ENCODE results near the gene STAT1.

The STAT1 gene

DNA sequence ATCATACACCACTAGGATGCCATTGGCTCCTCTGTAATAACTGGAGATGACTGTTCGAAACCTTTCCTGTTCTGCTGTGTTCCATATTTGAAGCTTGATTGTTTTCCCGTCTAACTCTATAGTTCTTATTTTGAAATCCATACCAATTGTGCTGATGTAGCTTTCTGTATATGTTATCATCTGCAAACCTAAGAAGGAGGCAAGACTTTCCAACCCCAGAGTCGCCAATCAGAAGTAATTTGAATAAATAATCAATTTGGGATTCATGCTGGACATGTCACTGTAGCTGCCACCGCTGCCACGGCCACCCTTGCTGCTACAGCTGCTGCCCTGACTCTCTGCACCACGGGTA lies 20.7 kb downstream of the STAT1 start:
- Histone ChIP-seq H3K9me3 (ENCODE audit: insufficient read depth, low read depth, low read length) (no peaks in the 10 kb centered on the region), H3K79me2 (ENCODE audit: control insufficient read depth, insufficient read depth, low read length, poor library complexity) (no peaks in the 10 kb centered on the region), H2AFZ (ENCODE audit: insufficient read depth, low read length, poor library complexity) (no peak overlapping the region), H3K14ac (ENCODE audit: low read length) (no peak overlapping the region), H3K9ac (ENCODE audit: low read length) (no peak overlapping the region), H2AK5ac (ENCODE audit: low read length) (no peak overlapping the region), H4K91ac (ENCODE audit: low read depth, low read length) (no peak overlapping the region), H3K4me2 (ENCODE audit: low read length) (no peak overlapping the region), H3K4ac (ENCODE audit: low read depth, low read length) (no peak overlapping the region), H2BK5ac (ENCODE audit: low read depth, low read length, poor library complexity) (no peak overlapping the region), H2BK120ac (ENCODE audit: insufficient read depth, low read length, poor library complexity) (no peak overlapping the region), H3K18ac (ENCODE audit: low read length) (no peak overlapping the region), H3K23ac (ENCODE audit: low read length) (no peak overlapping the region), H3K79me1 (ENCODE audit: low read length) (no peaks in the 10 kb centered on the region), H3K4me3 (ENCODE audit: low read depth, low read length) (no peak overlapping the region), H3K4me1 (ENCODE audit: control insufficient read depth in 1 of 2, insufficient read depth in 2 of 2, low read length in 2 of 2) (peaks cover 4 to 16% of the 10 kb centered on the region in 2 experiments), H2BK12ac (ENCODE audit: low read length) (peak overlapping the region; percentile 43), H3K27ac (ENCODE audit: low read depth, low read length) (no peak overlapping the region), H4K12ac (ENCODE audit: low read depth, low read length) (no peak overlapping the region), H3K27me3 (ENCODE audit: insufficient read depth, low read length) (no peaks in the 10 kb centered on the region), H4K8ac (ENCODE audit: low read depth, low read length) (no peak overlapping the region), H3K36me3 (ENCODE audit: control insufficient read depth in 1 of 2, insufficient read depth in 2 of 2, low read length in 2 of 2) (peaks cover 31 to 40% of the 10 kb centered on the region in 2 experiments)
- WGBS (ENCODE audit: extremely low coverage, insufficient coverage, insufficient read length), result no CpG with 5 or more reads among the region's 6 CpGs
- no peak for DNase-seq

DNA sequence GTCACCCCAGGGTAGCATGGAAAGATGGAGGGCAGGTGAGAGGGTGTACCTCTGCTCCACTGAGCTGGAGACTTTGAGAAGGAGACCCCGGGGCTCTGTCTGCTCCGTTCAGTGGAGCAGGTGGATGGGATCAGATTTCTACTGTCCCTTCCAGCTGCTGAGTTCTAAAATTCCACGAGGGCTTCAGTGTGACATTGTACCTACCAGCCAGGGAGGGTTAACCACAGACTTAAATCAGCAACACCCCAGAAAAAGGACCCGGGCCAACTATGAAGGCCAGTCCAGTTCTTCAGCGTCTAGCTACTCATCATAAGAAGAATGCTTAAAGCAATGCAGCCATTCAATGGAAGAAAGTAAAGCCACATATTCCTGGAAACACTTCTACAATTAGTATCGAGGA lies 23.8 kb downstream of the STAT1 start:
- Histone ChIP-seq H2BK120ac (ENCODE audit: insufficient read depth, low read length, poor library complexity) (no peak overlapping the region), H4K91ac (ENCODE audit: low read depth, low read length) (no peak overlapping the region), H3K9me3 (ENCODE audit: insufficient read depth, low read depth, low read length) (peaks cover 4% of the 10 kb centered on the region), H2AFZ (ENCODE audit: insufficient read depth, low read length, poor library complexity) (no peak overlapping the region), H3K27me3 (ENCODE audit: insufficient read depth, low read length) (no peaks in the 10 kb centered on the region), H3K14ac (ENCODE audit: low read length) (no peak overlapping the region), H3K79me2 (ENCODE audit: control insufficient read depth, insufficient read depth, low read length, poor library complexity) (no peaks in the 10 kb centered on the region), H2BK12ac (ENCODE audit: low read length) (peak overlapping the region; percentile 20), H4K12ac (ENCODE audit: low read depth, low read length) (no peak overlapping the region), H2AK5ac (ENCODE audit: low read length) (no peak overlapping the region), H3K18ac (ENCODE audit: low read length) (no peak overlapping the region), H3K9ac (ENCODE audit: low read length) (no peak overlapping the region), H3K4me2 (ENCODE audit: low read length) (no peak overlapping the region), H3K36me3 (ENCODE audit: control insufficient read depth in 1 of 2, insufficient read depth in 2 of 2, low read length in 2 of 2) (peaks cover 30 to 41% of the 10 kb centered on the region in 2 experiments), H4K8ac (ENCODE audit: low read depth, low read length) (no peak overlapping the region), H3K27ac (ENCODE audit: low read depth, low read length) (no peak overlapping the region), H2BK5ac (ENCODE audit: low read depth, low read length, poor library complexity) (peak overlapping the region; percentile 5), H3K4me1 (ENCODE audit: control insufficient read depth in 1 of 2, insufficient read depth in 2 of 2, low read length in 2 of 2) (peaks cover 7 to 19% of the 10 kb centered on the region in 2 experiments), H3K4ac (ENCODE audit: low read depth, low read length) (no peak overlapping the region), H3K4me3 (ENCODE audit: low read depth, low read length) (no peak overlapping the region), H3K79me1 (ENCODE audit: low read length) (no peaks in the 10 kb centered on the region), H3K23ac (ENCODE audit: low read length) (no peak overlapping the region)
- WGBS (ENCODE audit: extremely low coverage, insufficient coverage, insufficient read length), result no CpG with 5 or more reads among the region's 6 CpGs
- DNase-seq, result no peak

DNA sequence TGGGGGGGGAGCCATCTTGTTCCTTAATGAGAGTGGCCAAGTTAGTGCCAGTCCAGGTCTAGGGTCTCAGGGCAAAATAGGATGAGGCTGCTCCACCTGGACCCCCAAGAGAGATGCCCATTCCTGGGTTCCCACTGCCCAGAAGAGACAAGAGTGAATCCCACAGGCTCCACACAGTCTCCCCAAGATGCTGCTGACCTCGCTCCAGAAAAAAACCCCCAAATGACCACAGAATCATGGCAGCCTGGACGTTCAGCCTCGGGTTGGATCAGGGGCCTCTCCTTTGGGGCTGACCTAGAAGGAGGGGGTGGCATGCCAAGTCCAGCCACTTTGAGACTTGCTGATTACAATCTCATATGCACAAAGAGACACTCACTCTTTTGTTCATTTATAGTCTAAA lies 25.1 kb downstream of the STAT1 start:
- Histone ChIP-seq H2AFZ (ENCODE audit: insufficient read depth, low read length, poor library complexity) (no peak overlapping the region), H2BK12ac (ENCODE audit: low read length) (no peak overlapping the region), H4K8ac (ENCODE audit: low read depth, low read length) (no peak overlapping the region), H3K27me3 (ENCODE audit: insufficient read depth, low read length) (no peaks in the 10 kb centered on the region), H3K9ac (ENCODE audit: low read length) (no peak overlapping the region), H2AK5ac (ENCODE audit: low read length) (no peak overlapping the region), H3K23ac (ENCODE audit: low read length) (no peak overlapping the region), H4K12ac (ENCODE audit: low read depth, low read length) (no peak overlapping the region), H3K4ac (ENCODE audit: low read depth, low read length) (no peak overlapping the region), H4K91ac (ENCODE audit: low read depth, low read length) (no peak overlapping the region), H3K9me3 (ENCODE audit: insufficient read depth, low read depth, low read length) (peaks cover 4% of the 10 kb centered on the region), H3K4me3 (ENCODE audit: low read depth, low read length) (no peak overlapping the region), H3K4me2 (ENCODE audit: low read length) (no peak overlapping the region), H3K4me1 (ENCODE audit: control insufficient read depth in 1 of 2, insufficient read depth in 2 of 2, low read length in 2 of 2) (peaks cover 10 to 27% of the 10 kb centered on the region in 2 experiments), H3K14ac (ENCODE audit: low read length) (no peak overlapping the region), H3K79me2 (ENCODE audit: control insufficient read depth, insufficient read depth, low read length, poor library complexity) (no peaks in the 10 kb centered on the region), H2BK5ac (ENCODE audit: low read depth, low read length, poor library complexity) (no peak overlapping the region), H3K36me3 (ENCODE audit: control insufficient read depth in 1 of 2, insufficient read depth in 2 of 2, low read length in 2 of 2) (peaks cover 26 to 35% of the 10 kb centered on the region in 2 experiments), H3K18ac (ENCODE audit: low read length) (no peak overlapping the region), H2BK120ac (ENCODE audit: insufficient read depth, low read length, poor library complexity) (peak overlapping the region; percentile 6), H3K79me1 (ENCODE audit: low read length) (no peaks in the 10 kb centered on the region), H3K27ac (ENCODE audit: low read depth, low read length) (no peak overlapping the region)
- no CpG with 5 or more reads among the region's 3 CpGs for WGBS (ENCODE audit: extremely low coverage, insufficient coverage, insufficient read length)
- no peak for DNase-seq

DNA sequence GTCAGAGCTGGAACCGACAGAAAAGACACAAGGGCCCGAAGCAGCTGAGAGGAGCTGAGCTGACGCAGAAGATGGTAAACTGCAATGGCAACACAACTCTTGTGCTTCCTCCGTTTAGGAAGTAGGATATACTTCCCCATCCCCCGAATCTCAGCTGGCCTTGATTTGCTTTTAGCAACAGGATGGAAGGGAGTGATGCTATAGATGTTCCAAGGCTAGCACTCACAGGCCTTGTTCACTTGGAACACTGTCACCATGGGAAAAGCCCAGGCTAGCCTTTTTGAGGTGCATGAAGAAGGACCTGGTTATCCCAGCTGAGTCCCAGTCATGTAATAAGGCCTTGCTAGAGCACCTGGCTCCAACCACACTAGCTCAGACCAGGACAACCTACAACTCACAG lies 26.0 kb downstream of the STAT1 start:
- peaks cover 29 to 39% of the 10 kb centered on the region in 2 experiments for H3K36me3 ChIP-seq (ENCODE audit: control insufficient read depth in 1 of 2, insufficient read depth in 2 of 2, low read length in 2 of 2)
- no peak overlapping the region for H2BK5ac ChIP-seq (ENCODE audit: low read depth, low read length, poor library complexity)
- no peak overlapping the region for H3K27ac ChIP-seq (ENCODE audit: low read depth, low read length)
- no peak overlapping the region for H4K8ac ChIP-seq (ENCODE audit: low read depth, low read length)
- no peak overlapping the region for H3K23ac ChIP-seq (ENCODE audit: low read length)
- no peak overlapping the region for H3K4me3 ChIP-seq (ENCODE audit: low read depth, low read length)
- H3K4me2 ChIP-seq (ENCODE audit: low read length), result no peak overlapping the region
- H4K12ac ChIP-seq (ENCODE audit: low read depth, low read length), result no peak overlapping the region
- no peak for DNase-seq
- H3K27me3 ChIP-seq (ENCODE audit: insufficient read depth, low read length), result no peaks in the 10 kb centered on the region
- H2AK5ac ChIP-seq (ENCODE audit: low read length), result no peak overlapping the region
- no peaks in the 10 kb centered on the region for H3K79me1 ChIP-seq (ENCODE audit: low read length)
- no peak overlapping the region for H3K14ac ChIP-seq (ENCODE audit: low read length)
- H2AFZ ChIP-seq (ENCODE audit: insufficient read depth, low read length, poor library complexity), result no peak overlapping the region
- H3K4me1 ChIP-seq (ENCODE audit: control insufficient read depth in 1 of 2, insufficient read depth in 2 of 2, low read length in 2 of 2), result peaks cover 10 to 25% of the 10 kb centered on the region in 2 experiments
- no peaks in the 10 kb centered on the region for H3K79me2 ChIP-seq (ENCODE audit: control insufficient read depth, insufficient read depth, low read length, poor library complexity)
- WGBS (ENCODE audit: extremely low coverage, insufficient coverage, insufficient read length), result no CpG with 5 or more reads among the region's 5 CpGs
- no peak overlapping the region for H3K9ac ChIP-seq (ENCODE audit: low read length)
- H3K9me3 ChIP-seq (ENCODE audit: insufficient read depth, low read depth, low read length), result peaks cover 5% of the 10 kb centered on the region
- H3K18ac ChIP-seq (ENCODE audit: low read length), result no peak overlapping the region
- H2BK120ac ChIP-seq (ENCODE audit: insufficient read depth, low read length, poor library complexity), result no peak overlapping the region
- no peak overlapping the region for H3K4ac ChIP-seq (ENCODE audit: low read depth, low read length)
- no peak overlapping the region for H4K91ac ChIP-seq (ENCODE audit: low read depth, low read length)
- no peak overlapping the region for H2BK12ac ChIP-seq (ENCODE audit: low read length)

Measured in trophoblast cell (in vitro differentiated cells and primary cell).